ENCODE data around the gene PEAK1. TPM values are rescaled to one million over a fixed set of nuclear protein-coding genes. Genes with fewer than 3 reads are reported as not detected.
A peak's percentile ranks its signal among the peaks of the same experiment; 100 is the strongest.

Gene PEAK1
- total RNA-seq, 1 donor from 2014 or later = 34.2 TPM

- H3K27ac Mint-ChIP-seq = no peak overlapping the region
Measured at GRCh38 chr15:77099741-77100463, 320.0 kb downstream of the PEAK1 start.

GRCh38 chr15:77098572-77098971, 321.3 kb downstream of the PEAK1 start:
- Mint-ChIP-seq H3K27me3 (no peaks in the 10 kb centered on the region), H3K4me3 (no peak overlapping the region), H3K4me1 (peaks cover 12% of the 10 kb centered on the region), H3K27ac (no peak overlapping the region), H3K36me3 (ENCODE audit: low read depth) (no peaks in the 10 kb centered on the region), H3K9me3 (no peaks in the 10 kb centered on the region)
- ATAC-seq (ENCODE audit: low read depth) (no peak), DNase-seq (no peak)
- POLR2A ChIA-PET = no interaction called here
- CTCF ChIA-PET = no interaction called here
- intact Hi-C loops (cut with micrococcal nuclease) = no loop called here
- TF ChIP-seq CTCF (IDR thresholded peaks at IDR 0.05) = no peak

More at GRCh38 chr15:77099741-77100463, 320.0 kb downstream of the PEAK1 start:
- ATAC-seq (ENCODE audit: low read depth) = peak; percentile 42
- H3K4me3 Mint-ChIP-seq = no peak overlapping the region
- no peak for DNase-seq
- no peak for TF ChIP-seq CTCF (IDR thresholded peaks at IDR 0.05)
- no peaks in the 10 kb centered on the region for H3K9me3 Mint-ChIP-seq
- ChIA-PET POLR2A (no interaction called here), CTCF (no interaction called here)
- peaks cover 12% of the 10 kb centered on the region for H3K4me1 Mint-ChIP-seq
- intact Hi-C loops (cut with micrococcal nuclease) = no loop called here
- H3K36me3 Mint-ChIP-seq (ENCODE audit: low read depth) = no peaks in the 10 kb centered on the region
- no peaks in the 10 kb centered on the region for H3K27me3 Mint-ChIP-seq

GRCh38 chr15:77097921-77098320, 322.0 kb downstream of the PEAK1 start:
- H3K27ac Mint-ChIP-seq = no peak overlapping the region
- no peaks in the 10 kb centered on the region for H3K36me3 Mint-ChIP-seq (ENCODE audit: low read depth)
- ChIA-PET CTCF (interaction anchor here (0.9 kb wide), 1 partner anchor 9 kb away, joined by 3 read pairs; no protein-coding TSS in a partner anchor), POLR2A (no interaction called here)
- H3K9me3 Mint-ChIP-seq = no peaks in the 10 kb centered on the region
- DNase-seq (no peak), ATAC-seq (ENCODE audit: low read depth) (no peak)
- no peak for TF ChIP-seq CTCF (IDR thresholded peaks at IDR 0.05)
- no peak overlapping the region for H3K4me3 Mint-ChIP-seq
- H3K4me1 Mint-ChIP-seq = peaks cover 12% of the 10 kb centered on the region
- no peaks in the 10 kb centered on the region for H3K27me3 Mint-ChIP-seq
- intact Hi-C loops (cut with micrococcal nuclease) = no loop called here

- TF ChIP-seq CTCF (IDR thresholded peaks at IDR 0.05) = no peak
- no peaks in the 10 kb centered on the region for H3K9me3 Mint-ChIP-seq
- H3K27ac Mint-ChIP-seq = no peak overlapping the region
- ChIA-PET CTCF (interaction anchor here (0.9 kb wide), 1 partner anchor 10 kb away, joined by 3 read pairs; no protein-coding TSS in a partner anchor), POLR2A (no interaction called here)
- intact Hi-C loops (cut with micrococcal nuclease) = no loop called here
- ATAC-seq (ENCODE audit: low read depth) (no peak), DNase-seq (no peak)
- H3K4me3 Mint-ChIP-seq = no peak overlapping the region
- H3K4me1 Mint-ChIP-seq = peaks cover 12% of the 10 kb centered on the region
- no peaks in the 10 kb centered on the region for H3K36me3 Mint-ChIP-seq (ENCODE audit: low read depth)
- no peaks in the 10 kb centered on the region for H3K27me3 Mint-ChIP-seq
Measured at GRCh38 chr15:77097248-77097721, 322.6 kb downstream of the PEAK1 start.

DNA sequence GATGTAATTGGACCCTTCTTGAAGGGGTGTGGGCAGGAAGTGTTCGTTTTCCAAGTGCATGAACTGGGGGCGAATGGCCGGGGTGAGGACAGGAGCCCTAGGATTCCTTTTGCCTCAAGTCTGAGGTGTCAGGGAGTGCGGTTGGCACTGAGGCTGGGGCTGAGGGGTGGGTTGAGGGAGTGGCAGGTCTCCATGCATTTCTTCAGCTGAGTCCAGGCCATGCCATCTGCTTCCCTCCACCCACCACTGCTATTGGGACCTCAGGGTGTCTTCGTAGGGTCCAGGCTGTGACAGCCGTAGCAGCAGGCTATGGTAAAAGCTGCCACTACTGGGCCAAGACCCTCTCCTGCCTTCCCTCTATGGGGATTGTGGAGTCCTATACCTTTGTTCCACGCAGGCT, 323.4 kb downstream of the PEAK1 start:
- H3K36me3 Mint-ChIP-seq (ENCODE audit: low read depth) = no peaks in the 10 kb centered on the region
- no peaks in the 10 kb centered on the region for H3K9me3 Mint-ChIP-seq
- CTCF ChIA-PET = no interaction called here
- POLR2A ChIA-PET = no interaction called here
- no peak overlapping the region for H3K27ac Mint-ChIP-seq
- no peak for DNase-seq
- intact Hi-C loops (cut with micrococcal nuclease) = no loop called here
- peaks cover 12% of the 10 kb centered on the region for H3K4me1 Mint-ChIP-seq
- no peak overlapping the region for H3K4me3 Mint-ChIP-seq
- ATAC-seq (ENCODE audit: low read depth) = no peak
- no peak for TF ChIP-seq CTCF (IDR thresholded peaks at IDR 0.05)
- H3K27me3 Mint-ChIP-seq = no peaks in the 10 kb centered on the region
